Nucleus accumbens (tissue), 56 donors: ENCODE results near the gene GSTM5.
"Not testable (repeated sequence)": the region's sequence is repeated elsewhere in the genome, so short reads cannot be mapped to it uniquely, and the experiment has no call there.

ENCODE experiments used
- DNase-seq, 56 donors: peaks; one replicate each; lab custom pipeline; 2025; lab: John Stamatoyannopoulos, UW

GSTM5 gene

GRCh38 chr1:109711593-109712320 is at the start of gene GSTM5:
Gene GSTM5 (plus strand): TSS chr1:109712251. CDS start chr1:109712313, 62 bp downstream.
- DNase-seq, result peak in 1 of 56 donors; percentile 46

GRCh38 chr1:109664671-109665070 is 47.4 kb upstream of the GSTM5 start:
- no peak for DNase-seq

GRCh38 chr1:109667452-109668122 is 44.5 kb upstream of the GSTM5 start, which contains the start of gene GSTM2:
Gene GSTM2 (plus strand): TSS chr1:109668057. CDS start chr1:109668116, 59 bp downstream.
- DNase-seq, result peak in 54 of 56 donors; percentile 37 to 96 (median 81)

- no peak for DNase-seq
Observed at GRCh38 chr1:109668123-109668775, 43.8 kb upstream of the GSTM5 start.

GRCh38 chr1:109669246-109669948 is 42.7 kb upstream of the GSTM5 start:
- DNase-seq, result no peak

- DNase-seq, result not testable (repeated sequence)
Observed at GRCh38 chr1:109669949-109670302, 42.1 kb upstream of the GSTM5 start.

GRCh38 chr1:109671067-109671466 is 41.0 kb upstream of the GSTM5 start:
- no peak for DNase-seq

- not testable (repeated sequence) for DNase-seq
Observed at GRCh38 chr1:109673861-109674260, 38.2 kb upstream of the GSTM5 start.

GRCh38 chr1:109676683-109677381 is 35.2 kb upstream of the GSTM5 start:
- DNase-seq, result not testable (repeated sequence)

- no peak for DNase-seq
Observed at GRCh38 chr1:109677459-109677858, 34.6 kb upstream of the GSTM5 start.

- DNase-seq, result not testable (repeated sequence)
Observed at GRCh38 chr1:109678637-109679036, 33.4 kb upstream of the GSTM5 start.

- DNase-seq, result not testable (repeated sequence)
Observed at GRCh38 chr1:109684777-109685176, 27.3 kb upstream of the GSTM5 start.

GRCh38 chr1:109685399-109685798 is 26.7 kb upstream of the GSTM5 start:
- not testable (repeated sequence) for DNase-seq

GRCh38 chr1:109685890-109686289 is 26.2 kb upstream of the GSTM5 start:
- DNase-seq, result not testable (repeated sequence)

- DNase-seq, result not testable (repeated sequence)
Observed at GRCh38 chr1:109687109-109687508, 24.9 kb upstream of the GSTM5 start.

GRCh38 chr1:109687641-109688499 is 24.2 kb upstream of the GSTM5 start, which contains the start of gene GSTM1:
Gene GSTM1 (plus strand): TSS chr1:109687817. CDS start chr1:109687874, 57 bp downstream.
- peak in 17 of 56 donors; percentile 21 to 85 (median 64) for DNase-seq

GRCh38 chr1:109689844-109690405 is 22.1 kb upstream of the GSTM5 start:
- DNase-seq, result peak in 4 of 56 donors; percentile 13 to 54 (median 40)

- no peak for DNase-seq
Observed at GRCh38 chr1:109691759-109692158, 20.3 kb upstream of the GSTM5 start.
